ENCODE measurements around the gene CANX. TPM values are rescaled to one million over a fixed set of nuclear protein-coding genes. Genes with fewer than 3 reads are reported as not detected.

CANX gene
- total and polyA plus RNA-seq, 2 of the 13 experiments (the other 11 are each of a cell fraction or from before 2014, with no cell fraction given): 477 to 680 TPM

DNA sequence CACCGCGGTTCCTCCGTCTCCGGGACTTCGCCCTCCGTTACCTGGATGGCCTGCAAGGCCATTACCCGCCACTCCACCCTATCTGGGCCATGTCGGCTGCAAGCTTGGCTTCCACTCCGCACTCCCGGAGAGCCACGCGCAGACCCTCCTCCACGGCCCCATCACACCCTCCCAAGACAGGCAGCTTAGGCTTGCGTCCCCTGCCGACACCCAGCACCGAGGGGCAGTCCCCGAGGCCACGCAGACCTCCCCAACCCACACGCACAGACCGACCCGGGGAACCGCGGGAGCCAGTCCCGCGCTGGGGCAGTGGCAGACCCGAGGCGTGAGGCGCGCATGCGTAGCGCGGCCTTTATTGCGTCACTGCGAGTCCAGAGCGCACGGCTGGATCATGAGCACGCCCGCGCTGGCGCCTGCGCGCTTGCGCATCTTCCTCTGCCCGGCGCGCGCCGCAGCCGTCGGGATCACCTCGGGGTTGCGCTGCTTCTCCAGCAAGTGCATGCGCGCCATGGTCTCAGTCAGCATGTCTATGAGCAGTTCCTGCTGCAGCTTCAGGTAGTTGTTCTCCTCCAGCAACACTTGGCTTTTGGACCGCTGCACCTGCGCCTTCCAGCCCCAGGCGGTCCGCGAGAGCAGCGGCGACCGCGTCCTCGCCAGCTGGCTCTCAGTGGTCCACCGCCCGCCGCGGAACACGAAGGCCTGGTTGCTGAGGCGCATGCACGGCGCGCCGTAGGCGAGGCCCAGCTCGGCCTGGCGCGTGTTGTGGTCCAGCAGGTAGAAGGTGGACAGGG is 20.3 kb upstream of the CANX start (continued):
- TF ChIP-seq, protein P1, sequence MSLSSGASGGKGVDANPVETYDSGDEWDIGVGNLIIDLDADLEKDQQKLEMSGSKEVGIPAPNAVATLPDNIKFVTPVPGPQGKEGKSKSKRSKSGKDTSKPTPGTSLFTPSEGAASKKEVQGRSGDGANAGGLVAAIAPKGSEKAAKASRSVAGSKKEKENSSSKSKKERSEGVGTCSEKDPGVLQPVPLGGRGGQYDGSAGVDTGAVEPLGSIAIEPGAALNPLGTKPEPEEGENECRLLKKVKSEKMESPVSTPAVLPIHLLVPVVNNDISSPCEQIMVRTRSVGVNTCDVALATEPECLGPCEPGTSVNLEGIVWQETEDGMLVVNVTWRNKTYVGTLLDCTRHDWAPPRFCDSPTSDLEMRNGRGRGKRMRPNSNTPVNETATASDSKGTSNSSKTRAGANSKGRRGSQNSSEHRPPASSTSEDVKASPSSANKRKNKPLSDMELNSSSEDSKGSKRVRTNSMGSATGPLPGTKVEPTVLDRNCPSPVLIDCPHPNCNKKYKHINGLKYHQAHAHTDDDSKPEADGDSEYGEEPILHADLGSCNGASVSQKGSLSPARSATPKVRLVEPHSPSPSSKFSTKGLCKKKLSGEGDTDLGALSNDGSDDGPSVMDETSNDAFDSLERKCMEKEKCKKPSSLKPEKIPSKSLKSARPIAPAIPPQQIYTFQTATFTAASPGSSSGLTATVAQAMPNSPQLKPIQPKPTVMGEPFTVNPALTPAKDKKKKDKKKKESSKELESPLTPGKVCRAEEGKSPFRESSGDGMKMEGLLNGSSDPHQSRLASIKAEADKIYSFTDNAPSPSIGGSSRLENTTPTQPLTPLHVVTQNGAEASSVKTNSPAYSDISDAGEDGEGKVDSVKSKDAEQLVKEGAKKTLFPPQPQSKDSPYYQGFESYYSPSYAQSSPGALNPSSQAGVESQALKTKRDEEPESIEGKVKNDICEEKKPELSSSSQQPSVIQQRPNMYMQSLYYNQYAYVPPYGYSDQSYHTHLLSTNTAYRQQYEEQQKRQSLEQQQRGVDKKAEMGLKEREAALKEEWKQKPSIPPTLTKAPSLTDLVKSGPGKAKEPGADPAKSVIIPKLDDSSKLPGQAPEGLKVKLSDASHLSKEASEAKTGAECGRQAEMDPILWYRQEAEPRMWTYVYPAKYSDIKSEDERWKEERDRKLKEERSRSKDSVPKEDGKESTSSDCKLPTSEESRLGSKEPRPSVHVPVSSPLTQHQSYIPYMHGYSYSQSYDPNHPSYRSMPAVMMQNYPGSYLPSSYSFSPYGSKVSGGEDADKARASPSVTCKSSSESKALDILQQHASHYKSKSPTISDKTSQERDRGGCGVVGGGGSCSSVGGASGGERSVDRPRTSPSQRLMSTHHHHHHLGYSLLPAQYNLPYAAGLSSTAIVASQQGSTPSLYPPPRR (CRISPR knock-in tag; IDR thresholded peaks at IDR 0.05; ENCODE audit: borderline replicate concordance): peak; percentile 76; the same call in 1 of the 2 replicates
- TF ChIP-seq ATF7 (IDR thresholded peaks at IDR 0.05) (peak; percentile 87), ATF7 (CRISPR knock-in tag; IDR thresholded peaks at IDR 0.05) (peak; percentile 93), ZFP36L1 (CRISPR knock-in tag; IDR thresholded peaks at IDR 0.05) (peak; percentile 84), ZHX2 (IDR thresholded peaks at IDR 0.05; ENCODE audit: low read depth) (peak; percentile 59; the same call in 1 of the 2 replicates), ZHX2 (CRISPR knock-in tag; IDR thresholded peaks at IDR 0.05; ENCODE audit: borderline replicate concordance) (no peak), NRL (CRISPR knock-in tag; IDR thresholded peaks at IDR 0.05; ENCODE audit: borderline replicate concordance) (peak; percentile 85), RFXANK (CRISPR knock-in tag; IDR thresholded peaks at IDR 0.05) (no peak), NFKB2 (CRISPR knock-in tag; IDR thresholded peaks at IDR 0.05; ENCODE audit: borderline replicate concordance) (peak; percentile 48; the same call in 1 of the 2 replicates), ZNF432 (CRISPR knock-in tag; IDR thresholded peaks at IDR 0.05; ENCODE audit: borderline replicate concordance) (no peak), ERF (CRISPR knock-in tag; IDR thresholded peaks at IDR 0.05) (peak; percentile 76; the same call in 1 of the 2 replicates)
- TF ChIP-seq, protein P2, sequence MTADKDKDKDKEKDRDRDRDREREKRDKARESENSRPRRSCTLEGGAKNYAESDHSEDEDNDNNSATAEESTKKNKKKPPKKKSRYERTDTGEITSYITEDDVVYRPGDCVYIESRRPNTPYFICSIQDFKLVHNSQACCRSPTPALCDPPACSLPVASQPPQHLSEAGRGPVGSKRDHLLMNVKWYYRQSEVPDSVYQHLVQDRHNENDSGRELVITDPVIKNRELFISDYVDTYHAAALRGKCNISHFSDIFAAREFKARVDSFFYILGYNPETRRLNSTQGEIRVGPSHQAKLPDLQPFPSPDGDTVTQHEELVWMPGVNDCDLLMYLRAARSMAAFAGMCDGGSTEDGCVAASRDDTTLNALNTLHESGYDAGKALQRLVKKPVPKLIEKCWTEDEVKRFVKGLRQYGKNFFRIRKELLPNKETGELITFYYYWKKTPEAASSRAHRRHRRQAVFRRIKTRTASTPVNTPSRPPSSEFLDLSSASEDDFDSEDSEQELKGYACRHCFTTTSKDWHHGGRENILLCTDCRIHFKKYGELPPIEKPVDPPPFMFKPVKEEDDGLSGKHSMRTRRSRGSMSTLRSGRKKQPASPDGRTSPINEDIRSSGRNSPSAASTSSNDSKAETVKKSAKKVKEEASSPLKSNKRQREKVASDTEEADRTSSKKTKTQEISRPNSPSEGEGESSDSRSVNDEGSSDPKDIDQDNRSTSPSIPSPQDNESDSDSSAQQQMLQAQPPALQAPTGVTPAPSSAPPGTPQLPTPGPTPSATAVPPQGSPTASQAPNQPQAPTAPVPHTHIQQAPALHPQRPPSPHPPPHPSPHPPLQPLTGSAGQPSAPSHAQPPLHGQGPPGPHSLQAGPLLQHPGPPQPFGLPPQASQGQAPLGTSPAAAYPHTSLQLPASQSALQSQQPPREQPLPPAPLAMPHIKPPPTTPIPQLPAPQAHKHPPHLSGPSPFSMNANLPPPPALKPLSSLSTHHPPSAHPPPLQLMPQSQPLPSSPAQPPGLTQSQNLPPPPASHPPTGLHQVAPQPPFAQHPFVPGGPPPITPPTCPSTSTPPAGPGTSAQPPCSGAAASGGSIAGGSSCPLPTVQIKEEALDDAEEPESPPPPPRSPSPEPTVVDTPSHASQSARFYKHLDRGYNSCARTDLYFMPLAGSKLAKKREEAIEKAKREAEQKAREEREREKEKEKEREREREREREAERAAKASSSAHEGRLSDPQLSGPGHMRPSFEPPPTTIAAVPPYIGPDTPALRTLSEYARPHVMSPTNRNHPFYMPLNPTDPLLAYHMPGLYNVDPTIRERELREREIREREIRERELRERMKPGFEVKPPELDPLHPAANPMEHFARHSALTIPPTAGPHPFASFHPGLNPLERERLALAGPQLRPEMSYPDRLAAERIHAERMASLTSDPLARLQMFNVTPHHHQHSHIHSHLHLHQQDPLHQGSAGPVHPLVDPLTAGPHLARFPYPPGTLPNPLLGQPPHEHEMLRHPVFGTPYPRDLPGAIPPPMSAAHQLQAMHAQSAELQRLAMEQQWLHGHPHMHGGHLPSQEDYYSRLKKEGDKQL (CRISPR knock-in tag; IDR thresholded peaks at IDR 0.05; ENCODE audit: low read depth): no peak

Data from HepG2 (cell line).